GM21447 (cell line): ENCODE measurements around the gene ARF1.

Experiments
- ATAC-seq: cut with Tn5 transposase; IDR thresholded peaks from one replicate; pipeline ENCODE4 v1.9.1; 2021; ENCODE audit not compliant: unreplicated experiment

ARF1 gene

DNA sequence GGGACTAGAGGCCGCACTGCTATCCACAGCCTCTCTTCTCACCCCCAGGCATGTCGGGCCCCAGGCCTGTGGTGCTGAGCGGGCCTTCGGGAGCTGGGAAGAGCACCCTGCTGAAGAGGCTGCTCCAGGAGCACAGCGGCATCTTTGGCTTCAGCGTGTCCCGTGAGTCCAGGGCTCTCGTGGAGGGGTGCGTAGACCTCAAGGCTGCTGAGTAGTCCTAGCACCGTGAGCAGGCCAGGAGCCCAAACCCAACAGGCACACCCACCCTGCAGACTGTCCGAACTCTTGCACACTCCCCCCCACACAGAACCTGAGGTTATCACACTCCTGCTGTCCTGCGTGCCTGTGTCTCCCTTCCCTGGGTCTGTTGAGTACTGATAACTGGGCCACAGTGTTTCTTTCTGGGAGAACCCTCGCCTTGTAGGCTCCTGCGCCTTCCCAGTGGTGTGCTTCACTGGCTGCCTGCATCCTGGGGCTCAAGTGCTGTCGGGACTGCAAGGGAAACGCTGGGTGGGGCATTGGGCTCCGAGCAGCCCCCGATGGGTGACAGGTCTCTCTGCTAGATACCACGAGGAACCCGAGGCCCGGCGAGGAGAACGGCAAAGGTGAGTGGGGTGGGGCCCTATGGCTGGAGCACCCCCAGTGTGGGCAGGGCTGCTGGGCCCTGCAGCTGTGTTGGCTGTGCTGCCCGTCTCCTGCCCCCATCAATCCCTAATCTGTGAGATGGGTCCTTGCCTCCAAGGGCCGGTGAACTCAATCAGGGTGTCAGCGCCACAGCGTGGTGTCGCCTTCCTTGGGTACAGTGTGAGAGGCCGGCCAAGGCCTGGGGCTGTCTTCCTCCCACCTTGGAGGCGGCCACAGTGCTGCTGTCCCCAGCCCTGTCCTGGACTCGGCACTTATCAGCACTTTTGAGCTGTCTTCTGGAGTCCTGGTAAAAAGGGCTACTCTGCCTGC is 63.2 kb downstream of the ARF1 start:
- ATAC-seq = no peak

DNA sequence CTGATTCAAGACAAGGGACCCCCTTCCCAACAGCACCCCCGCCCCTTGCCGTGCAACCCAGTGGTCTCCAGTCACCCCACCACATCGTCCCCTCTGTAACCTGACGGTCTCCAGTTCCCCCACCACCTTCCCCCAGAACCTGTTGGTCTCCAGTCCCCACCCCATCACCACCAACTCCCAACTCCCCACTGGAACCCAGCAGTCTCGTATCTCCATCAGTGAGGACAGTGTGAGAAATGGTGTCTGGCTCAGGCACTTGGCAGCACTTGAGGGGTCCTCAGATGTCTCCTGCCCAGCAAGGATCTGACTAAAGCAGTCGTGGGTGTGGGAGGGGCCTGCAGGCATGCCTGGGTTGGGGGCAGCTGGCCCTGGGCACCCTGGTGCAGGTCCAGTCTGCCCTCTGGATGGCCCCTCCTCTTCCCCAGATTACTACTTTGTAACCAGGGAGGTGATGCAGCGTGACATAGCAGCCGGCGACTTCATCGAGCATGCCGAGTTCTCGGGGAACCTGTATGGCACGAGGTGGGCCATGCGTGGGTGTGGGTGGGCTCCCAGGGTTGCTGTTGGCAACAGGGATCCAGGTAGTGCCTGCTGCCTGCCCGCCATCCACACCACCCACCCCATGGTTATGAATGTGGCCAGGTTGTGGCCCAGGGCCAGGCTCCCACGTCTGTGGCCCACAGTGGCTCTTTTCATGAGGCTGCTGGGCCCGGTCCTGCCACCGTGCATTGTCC is 64.1 kb downstream of the ARF1 start:
- no peak for ATAC-seq

DNA sequence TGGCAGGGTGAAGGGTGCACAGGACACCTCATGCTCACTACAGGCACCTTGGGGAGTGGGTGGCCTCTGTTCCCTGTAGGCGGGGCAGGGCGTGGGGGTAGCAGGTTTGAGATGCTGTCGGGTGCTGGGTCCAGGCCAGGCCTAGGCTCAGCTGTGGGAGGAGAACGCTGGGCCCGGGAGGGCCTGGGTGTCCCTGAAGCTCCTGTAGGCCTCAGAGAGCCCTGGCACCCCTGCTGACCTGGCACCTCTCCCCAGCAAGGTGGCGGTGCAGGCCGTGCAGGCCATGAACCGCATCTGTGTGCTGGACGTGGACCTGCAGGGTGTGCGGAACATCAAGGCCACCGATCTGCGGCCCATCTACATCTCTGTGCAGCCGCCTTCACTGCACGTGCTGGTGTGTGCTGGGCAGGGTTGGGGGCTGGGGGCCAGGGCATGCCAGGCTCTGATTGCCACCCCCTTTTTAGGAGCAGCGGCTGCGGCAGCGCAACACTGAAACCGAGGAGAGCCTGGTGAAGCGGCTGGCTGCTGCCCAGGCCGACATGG is 64.7 kb downstream of the ARF1 start:
- ATAC-seq = no peak

DNA sequence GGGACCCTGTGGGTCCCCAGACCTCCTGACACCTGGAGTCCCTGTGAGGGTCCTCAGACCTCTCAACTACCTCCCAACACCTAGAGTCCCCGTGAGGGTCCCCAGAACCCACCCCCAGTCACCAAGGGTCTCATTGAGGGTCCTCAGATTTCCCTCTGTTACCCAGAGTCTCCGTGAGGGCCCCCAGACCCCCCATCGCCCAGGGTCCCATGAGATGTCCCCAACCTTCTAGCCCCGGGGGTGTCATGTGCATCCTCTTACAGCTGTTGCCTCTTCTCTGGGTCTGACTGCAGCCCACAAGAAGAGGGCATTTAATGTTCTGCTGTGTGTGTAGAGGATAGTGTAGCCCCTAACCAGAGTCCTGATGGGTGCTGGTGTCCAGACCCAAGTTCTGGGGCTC is 65.3 kb downstream of the ARF1 start:
- no peak for ATAC-seq

DNA sequence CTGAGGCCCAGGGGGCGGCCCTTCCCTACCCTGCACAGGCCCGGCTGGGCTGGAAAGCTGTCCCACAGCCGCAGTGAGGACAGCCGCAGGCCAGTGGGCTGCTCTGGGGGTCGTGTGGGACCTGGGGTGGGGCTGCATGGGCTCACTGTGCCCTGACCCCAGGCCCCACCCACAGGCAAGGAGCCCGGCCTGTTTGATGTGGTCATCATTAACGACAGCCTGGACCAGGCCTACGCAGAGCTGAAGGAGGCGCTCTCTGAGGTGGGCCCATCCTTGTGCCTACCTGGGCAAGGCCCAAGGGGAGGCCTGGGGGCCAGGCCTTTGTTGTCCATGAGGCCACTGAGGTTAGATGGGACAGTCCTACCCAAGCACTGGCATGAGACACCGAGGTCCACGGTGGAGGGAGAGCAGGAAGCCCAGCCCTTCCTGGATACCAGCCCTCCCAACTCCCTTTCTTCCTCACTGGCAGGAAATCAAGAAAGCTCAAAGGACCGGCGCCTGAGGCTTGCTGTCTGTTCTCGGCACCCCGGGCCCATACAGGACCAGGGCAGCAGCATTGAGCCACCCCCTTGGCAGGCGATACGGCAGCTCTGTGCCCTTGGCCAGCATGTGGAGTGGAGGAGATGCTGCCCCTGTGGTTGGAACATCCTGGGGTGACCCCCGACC is 65.8 kb downstream of the ARF1 start:
- no peak for ATAC-seq
